ENCODE measurements around the gene GIGYF2. TPM values are rescaled to one million over a fixed set of nuclear protein-coding genes. Genes with fewer than 3 reads are reported as not detected.

Gene GIGYF2
- total and polyA plus RNA-seq, 9 donors, result 22.1 to 83.6 (median 68.4) TPM

GRCh38 chr2:232882085-232882484 lies 185.0 kb downstream of the GIGYF2 start:
- TF ChIP-seq EP300 (IDR thresholded peaks at IDR 0.05), result no peak
- TF ChIP-seq CTCF (IDR thresholded peaks at IDR 0.05), result no peak
- no peak for TF ChIP-seq POLR2A (IDR thresholded peaks at IDR 0.05)
- intact Hi-C loops (cut with DNase I), result no loop called here
- H3K4me3 ChIP-seq, result no peak overlapping the region
- H3K27ac ChIP-seq, result no peak overlapping the region
- H3K36me3 ChIP-seq, result no peaks in the 10 kb centered on the region
- no peaks in the 10 kb centered on the region for H3K9me3 ChIP-seq
- WGBS, 3 donors, result 90 to 94% (median 90%) methylated on average over 13 to 17 of the region's 17 CpGs
- H3K4me1 ChIP-seq (ENCODE audit: insufficient read depth), result no peaks in the 10 kb centered on the region
- DNase-seq, result no peak
- H3K27me3 ChIP-seq, result no peaks in the 10 kb centered on the region

GRCh38 chr2:232882505-232883115 lies 185.5 kb downstream of the GIGYF2 start:
- Histone ChIP-seq H3K9me3 (no peaks in the 10 kb centered on the region), H3K4me1 (ENCODE audit: insufficient read depth) (no peaks in the 10 kb centered on the region), H3K36me3 (no peaks in the 10 kb centered on the region), H3K4me3 (no peak overlapping the region), H3K27me3 (no peaks in the 10 kb centered on the region), H3K27ac (no peak overlapping the region)
- DNase-seq, result peak in 1 of 5 donors; percentile 1
- intact Hi-C loops (cut with DNase I), result no loop called here
- TF ChIP-seq EP300 (IDR thresholded peaks at IDR 0.05), result no peak
- TF ChIP-seq POLR2A (IDR thresholded peaks at IDR 0.05), result no peak
- TF ChIP-seq CTCF (IDR thresholded peaks at IDR 0.05), result no peak
- 89 to 93% (median 91%) methylated on average over 20 of the region's 20 CpGs for WGBS, 3 donors

DNA sequence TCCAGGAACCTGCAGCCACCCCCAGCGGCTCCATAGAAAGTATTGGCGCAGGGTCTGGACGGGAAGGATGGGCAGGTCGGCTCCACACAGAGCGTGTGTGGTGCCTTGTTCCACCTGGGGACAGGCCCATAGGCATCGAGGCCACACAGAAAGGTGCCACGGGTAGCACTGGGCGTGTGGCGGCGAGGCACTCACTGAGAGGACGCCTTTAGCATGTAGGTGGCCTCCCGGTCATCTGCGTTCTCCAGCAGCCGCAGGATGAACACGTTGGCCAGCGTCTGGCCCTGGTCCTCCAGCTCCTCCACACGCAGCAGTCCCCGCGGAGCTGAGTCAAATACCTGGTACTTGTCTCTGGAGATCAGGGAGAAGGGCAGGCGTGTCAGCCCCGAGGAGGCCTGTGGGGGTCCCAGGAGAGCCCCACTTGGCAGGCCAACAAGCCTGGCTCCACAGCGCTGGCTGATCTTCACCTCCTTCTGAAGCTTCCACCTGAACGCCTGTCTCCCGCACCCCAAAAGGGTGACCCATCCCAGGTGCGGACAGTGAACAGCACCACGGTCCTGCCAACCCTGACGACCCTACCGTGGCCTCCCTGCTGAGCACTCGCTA lies 186.1 kb downstream of the GIGYF2 start:
- Histone ChIP-seq H3K4me3 (no peak overlapping the region), H3K27ac (no peak overlapping the region), H3K9me3 (no peaks in the 10 kb centered on the region), H3K36me3 (no peaks in the 10 kb centered on the region), H3K4me1 (ENCODE audit: insufficient read depth) (no peaks in the 10 kb centered on the region), H3K27me3 (no peaks in the 10 kb centered on the region)
- TF ChIP-seq CTCF (IDR thresholded peaks at IDR 0.05), result no peak
- TF ChIP-seq EP300 (IDR thresholded peaks at IDR 0.05), result no peak
- peak in 1 of 5 donors; percentile 12 for DNase-seq
- 82 to 90% (median 90%) methylated on average over 29 of the region's 29 CpGs for WGBS, 3 donors
- intact Hi-C loops (cut with DNase I), result no loop called here

DNA sequence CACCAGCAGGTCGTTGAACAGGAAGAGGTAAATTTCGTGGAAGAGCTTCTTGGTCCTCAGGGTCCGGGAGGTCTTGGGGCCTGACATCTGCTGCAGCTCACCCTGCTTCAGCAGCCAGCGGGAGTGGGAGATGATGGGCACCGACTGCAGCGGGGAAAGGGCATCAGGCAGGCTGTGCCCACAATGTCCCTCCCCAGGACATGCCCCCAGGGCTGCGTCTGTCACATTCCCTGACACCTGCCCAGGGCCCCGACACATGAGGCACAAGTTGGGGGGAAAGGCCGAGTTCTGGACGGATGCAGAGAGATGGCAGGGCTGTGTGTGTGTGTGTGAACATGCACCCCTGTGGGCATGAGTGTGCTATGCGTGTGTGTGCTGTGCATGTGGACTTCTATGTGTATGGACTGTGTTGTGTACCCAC lies 186.9 kb downstream of the GIGYF2 start:
- Histone ChIP-seq H3K4me1 (ENCODE audit: insufficient read depth) (no peaks in the 10 kb centered on the region), H3K36me3 (no peaks in the 10 kb centered on the region), H3K27ac (no peak overlapping the region), H3K4me3 (no peak overlapping the region), H3K27me3 (no peaks in the 10 kb centered on the region), H3K9me3 (no peaks in the 10 kb centered on the region)
- WGBS, 3 donors, result 70 to 86% (median 74%) methylated on average over 11 of the region's 11 CpGs
- intact Hi-C loops (cut with DNase I), result no loop called here
- TF ChIP-seq POLR2A (IDR thresholded peaks at IDR 0.05) (no peak), EP300 (IDR thresholded peaks at IDR 0.05) (no peak), CTCF (IDR thresholded peaks at IDR 0.05) (no peak)
- DNase-seq, result peak in 2 of 5 donors; percentile 3 to 6
